NCI-H2196 (cell line): Measurements from ENCODE around the gene ARHGEF33.
A peak's percentile ranks its signal among the peaks of the same experiment; 100 is the strongest.

Source experiments
- DNase-seq: peaks from one replicate; lab custom pipeline; 2025; ENCODE audit not compliant: unreplicated experiment; lab: John Stamatoyannopoulos, UW

ARHGEF33 gene

GRCh38 chr2:38889575-38889974 is at the start of gene ARHGEF33:
Gene ARHGEF33 (plus strand): TSS chr2:38889875. CDS start chr2:38919448, 29,573 bp downstream.
- DNase-seq, result no peak

DNA sequence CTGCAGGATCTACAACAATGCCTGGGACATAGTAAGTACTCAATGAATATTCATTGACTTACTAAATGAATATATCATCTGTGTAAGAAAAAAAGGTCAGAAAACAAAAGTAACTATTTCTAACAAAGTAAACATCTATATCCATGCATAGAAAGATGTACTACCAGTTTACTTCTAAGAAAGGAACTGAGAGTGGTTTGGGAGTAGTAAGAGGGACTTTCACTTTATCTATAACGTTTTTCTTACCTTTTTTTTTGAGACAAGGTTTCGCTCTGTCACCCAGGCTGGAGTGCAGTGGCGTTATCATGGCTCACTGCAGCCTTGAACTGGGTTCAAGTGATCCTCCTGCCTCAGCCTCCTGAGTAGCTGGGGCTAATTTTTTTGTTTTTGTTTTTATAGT is 39.6 kb upstream of the ARHGEF33 start:
- DNase-seq, result no peak

GRCh38 chr2:38856165-38856564 is 33.5 kb upstream of the ARHGEF33 start:
- no peak for DNase-seq

GRCh38 chr2:38862476-38862875 is 27.2 kb upstream of the ARHGEF33 start:
- DNase-seq, result no peak

- no peak for DNase-seq
These were observed 26.5 kb upstream of the ARHGEF33 start for GRCh38 chr2:38863061-38863695.

DNA sequence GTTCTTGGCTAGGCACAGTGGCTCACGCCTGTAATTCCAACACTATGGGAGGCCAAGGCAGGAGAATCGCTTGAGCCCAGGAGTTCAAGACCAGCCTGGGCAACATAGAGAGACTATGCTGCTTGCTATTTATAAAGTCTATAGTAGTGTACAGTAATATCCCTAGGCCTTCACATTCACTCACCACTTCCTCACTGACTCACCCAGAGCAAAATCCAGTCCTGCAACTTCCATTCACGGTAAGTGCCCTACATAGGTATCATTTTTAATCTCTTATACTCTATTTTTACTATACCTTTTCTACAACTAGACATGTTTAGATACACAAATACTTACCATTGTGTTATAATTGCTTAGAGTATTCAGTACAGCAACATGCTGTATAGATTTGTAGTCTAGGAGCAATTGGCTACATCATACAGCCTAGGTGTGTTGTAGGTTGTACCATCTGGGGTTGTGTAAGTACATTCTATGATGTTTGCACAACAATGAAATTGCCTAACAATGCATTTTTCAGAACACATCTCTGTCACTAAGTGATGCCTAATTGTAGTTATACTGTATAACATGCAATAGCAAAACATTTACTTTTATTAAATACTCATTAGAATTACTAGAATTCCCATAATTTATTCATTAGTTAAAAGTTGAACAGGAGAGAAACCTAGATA is 22.8 kb upstream of the ARHGEF33 start:
- DNase-seq, result no peak

DNA sequence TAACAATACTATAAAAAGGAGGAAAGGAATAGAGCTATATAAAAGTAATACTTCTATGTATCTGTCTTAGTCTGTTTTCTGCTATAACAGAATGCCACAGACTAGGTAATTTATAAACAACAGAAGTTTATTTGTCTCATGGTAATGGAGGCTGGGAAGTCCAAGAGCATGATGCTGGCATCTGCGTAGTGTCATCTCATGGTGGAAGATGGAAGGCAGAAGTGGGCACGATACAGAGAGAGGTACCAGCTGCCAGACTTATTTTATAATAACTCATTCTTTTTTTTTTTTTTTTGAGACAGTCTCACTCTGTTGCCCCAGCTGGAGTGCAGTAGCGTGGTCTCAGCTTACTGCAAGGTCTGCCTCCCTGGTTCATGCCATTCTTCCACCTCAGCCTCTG is 18.2 kb upstream of the ARHGEF33 start:
- no peak for DNase-seq

DNA sequence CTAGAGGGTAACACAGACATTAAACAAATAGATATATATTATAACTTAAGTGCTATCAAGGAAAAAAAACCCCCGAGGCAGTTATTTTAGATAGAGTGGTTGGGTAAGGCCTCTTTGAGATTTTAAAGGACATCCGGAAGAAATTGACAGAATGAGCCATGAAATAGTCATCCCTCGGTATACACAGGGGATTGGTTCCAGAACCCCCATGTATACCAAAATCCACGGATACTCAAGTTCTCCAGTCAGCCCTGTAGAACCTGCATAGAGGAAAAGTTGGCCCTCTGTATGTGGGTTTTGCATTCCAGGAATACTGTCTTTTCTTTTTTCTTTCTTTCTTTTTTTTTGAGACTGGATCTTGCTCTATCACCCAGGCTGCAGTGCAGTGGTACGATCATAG is 15.9 kb upstream of the ARHGEF33 start:
- DNase-seq, result no peak

DNA sequence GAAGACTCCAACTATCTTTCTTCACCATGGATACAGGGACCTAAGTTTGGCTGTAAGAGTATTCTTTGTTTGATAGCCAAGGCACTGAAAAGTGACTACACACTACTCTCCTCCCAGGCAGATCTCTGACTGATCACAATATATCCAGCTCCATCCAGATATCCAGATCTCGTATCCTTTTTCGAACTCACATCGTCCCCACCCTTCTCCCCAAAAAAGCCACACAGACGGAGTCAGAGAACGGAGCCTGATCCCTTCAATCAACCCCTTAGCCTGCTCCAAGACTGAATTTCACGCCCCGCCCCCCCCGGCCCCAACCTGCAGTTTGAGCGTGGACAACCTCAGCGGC is 14.5 kb upstream of the ARHGEF33 start:
- no peak for DNase-seq

GRCh38 chr2:38875576-38876367 is 13.9 kb upstream of the ARHGEF33 start, which contains the start of the genes DHX57 and MORN2:
Gene DHX57 (minus strand): TSS chr2:38875934. CDS start chr2:38868405, 7,529 bp downstream.
Gene MORN2 (plus strand): TSS chr2:38875976.
- peak; percentile 84 for DNase-seq

GRCh38 chr2:38876407-38876806 is 13.3 kb upstream of the ARHGEF33 start:
- DNase-seq, result peak; percentile 8

DNA sequence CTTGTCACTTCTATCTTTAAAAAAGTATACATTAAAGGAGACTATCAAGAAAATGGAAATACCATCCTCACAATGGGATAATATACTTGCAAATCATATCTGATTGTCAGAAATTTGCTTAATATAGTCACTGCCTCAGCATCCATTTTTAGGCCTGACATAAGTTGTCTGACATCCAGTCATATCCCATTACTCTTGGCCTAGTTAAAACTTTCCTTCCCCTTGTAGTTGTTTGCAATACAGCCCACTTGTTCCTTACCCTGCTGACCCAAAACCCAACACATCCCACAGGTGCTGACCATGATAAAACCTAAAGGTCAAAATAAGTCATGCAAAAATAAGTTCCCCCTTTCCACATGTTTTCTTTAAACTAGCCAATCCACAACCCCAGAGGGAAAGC is 3.6 kb upstream of the ARHGEF33 start:
- no peak for DNase-seq

- no peak for DNase-seq
These were observed 2.3 kb upstream of the ARHGEF33 start for GRCh38 chr2:38887347-38887746.

GRCh38 chr2:38887902-38888554 is 1.6 kb upstream of the ARHGEF33 start:
- no peak for DNase-seq

DNA sequence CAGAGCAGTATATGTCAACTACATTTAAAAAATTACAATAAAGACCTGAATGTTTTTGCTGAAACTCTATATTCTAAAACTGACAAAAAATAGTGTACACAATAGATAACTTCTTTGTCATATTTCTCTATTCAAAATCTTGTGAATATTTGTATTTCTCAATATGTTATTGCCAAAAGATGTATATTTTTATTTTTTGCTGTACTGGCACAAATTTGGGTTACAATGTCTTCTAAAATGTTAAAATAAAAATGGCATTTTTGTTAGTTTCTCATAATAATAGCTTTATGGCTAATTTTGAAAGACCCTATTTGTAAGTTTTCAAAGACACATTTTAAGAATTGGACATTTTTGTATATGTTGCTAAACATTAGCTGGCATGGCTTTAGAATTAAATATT is 630 bp upstream of the ARHGEF33 start:
- no peak for DNase-seq

GRCh38 chr2:38892819-38893218 is 3.1 kb downstream of the ARHGEF33 start:
- DNase-seq, result no peak

DNA sequence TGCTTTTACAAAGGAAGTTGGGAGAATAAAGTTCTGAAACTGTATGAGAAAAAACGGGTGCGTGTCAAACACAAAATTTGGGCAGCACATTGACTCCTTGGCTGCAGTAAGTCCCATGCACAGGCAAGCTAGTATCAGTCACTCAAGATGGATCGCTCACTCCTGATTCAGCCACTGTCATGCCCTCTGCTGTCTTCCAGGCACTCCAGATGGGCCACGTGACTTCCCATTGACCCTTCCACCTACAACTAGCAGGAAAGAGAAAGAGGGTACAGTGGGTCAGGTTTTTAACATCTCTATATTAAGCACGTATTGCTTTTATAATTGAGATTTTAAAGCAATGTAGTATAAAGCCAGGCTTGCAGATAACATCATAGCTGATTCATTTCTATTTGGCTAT is 8.6 kb downstream of the ARHGEF33 start:
- no peak for DNase-seq

DNA sequence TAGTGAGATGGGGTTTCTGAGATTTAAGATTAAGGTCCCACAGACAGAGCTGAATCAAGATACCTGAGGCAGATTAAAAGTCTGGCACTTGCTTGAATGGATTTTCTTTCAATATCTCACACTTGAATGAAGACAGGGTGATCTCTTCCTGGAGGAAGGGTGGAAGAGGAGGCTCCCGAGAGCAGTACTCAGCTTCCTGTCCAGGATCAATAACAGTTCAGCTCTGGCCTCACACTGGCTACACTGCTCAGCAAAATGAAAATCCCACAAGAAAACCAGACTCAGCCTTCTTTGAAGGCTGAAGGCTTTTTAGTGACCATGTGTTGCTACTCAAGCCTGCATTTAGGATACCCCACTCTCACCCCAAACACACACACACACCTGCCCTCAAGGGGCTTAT is 11.1 kb downstream of the ARHGEF33 start:
- DNase-seq, result no peak

DNA sequence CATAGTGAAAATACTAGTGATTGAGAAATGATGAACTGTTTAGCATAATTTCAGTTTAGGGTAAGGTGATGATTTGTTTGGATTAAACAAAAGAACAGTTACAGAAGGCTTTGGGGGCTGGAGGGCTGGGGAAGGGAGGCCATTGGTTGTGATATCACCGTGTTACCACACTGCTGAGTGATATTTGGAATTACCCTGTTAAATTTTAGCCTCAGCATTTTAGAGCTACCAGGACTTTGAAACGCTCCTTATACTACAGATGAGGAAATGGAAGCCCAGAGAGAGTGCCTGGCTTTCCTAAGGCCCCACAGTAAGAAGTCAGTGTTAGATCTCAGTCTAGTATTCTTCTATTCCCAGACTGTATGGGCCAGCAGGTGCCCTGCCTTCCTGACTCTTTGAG is 15.6 kb downstream of the ARHGEF33 start:
- no peak for DNase-seq

DNA sequence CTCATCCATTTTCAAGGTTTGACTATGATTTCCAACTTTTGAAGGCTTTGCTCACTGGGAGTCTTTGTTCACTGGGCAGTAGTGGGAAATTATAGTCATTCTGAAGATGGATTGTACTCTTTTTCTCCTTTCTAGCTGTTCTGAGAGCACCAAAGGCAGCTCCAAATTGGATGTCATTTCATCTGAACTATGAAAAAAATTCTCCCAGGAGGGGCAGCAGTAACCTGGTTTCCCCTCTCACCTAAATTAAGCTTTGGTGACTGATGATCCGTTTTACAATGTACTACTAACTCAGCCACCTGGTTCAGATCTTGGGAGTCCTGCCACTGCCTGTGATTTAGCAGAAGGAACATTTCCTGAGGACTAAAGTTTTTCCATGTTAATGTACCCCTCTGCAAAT is 17.6 kb downstream of the ARHGEF33 start:
- DNase-seq, result no peak

DNA sequence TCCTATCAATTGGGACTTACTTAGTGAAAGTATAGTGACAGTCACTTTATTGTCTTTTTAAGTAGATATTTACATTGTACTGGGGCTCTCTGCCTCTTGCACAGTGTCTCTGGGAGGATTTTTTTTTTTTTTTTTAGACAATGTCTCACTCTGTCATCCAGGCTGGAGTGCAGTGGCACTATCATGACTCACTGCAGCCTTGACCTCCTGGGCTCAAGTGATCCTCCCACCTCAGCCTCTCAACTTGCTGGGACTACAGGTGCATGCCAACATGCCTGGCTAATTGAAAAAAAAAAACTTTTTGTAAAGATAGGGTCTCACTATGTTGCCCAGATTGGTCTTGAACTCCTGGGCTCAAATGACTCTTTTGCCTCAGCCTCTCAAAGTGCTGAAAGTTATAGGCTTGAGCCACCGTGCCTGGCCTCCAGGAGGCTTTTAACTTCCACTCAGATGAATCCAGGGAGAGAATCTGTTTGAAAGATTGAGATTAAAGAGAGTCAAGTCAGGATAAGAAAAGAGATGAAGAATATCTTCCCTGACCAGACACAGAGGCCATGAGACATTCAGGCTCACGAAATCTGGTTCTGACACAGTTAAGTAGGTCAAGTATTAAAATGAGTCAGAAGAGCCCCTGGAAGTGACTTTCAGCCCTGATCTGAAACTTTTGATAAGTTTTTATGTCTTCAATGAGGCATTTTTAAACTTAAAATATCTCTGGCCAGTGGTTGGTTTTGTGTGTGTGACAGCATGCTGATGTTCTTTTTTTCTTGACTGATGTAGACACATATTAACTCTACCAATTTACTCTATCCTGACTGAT is 18.3 kb downstream of the ARHGEF33 start:
- no peak for DNase-seq
